HCT116 (cell line): ENCODE measurements around the gene HYAL2.

Experiments
- CBX3 ChIP-seq: IDR thresholded peaks from 2 replicates; pipeline ENCODE4 v1.6.1; 2012; ENCODE audit warnings: low read depth
- CEBPB ChIP-seq: IDR thresholded peaks from 2 replicates; pipeline ENCODE4 v1.6.1; 2012; ENCODE audit warnings: low read depth
- ELF1 ChIP-seq: IDR thresholded peaks from 2 replicates; pipeline ENCODE4 v1.6.1; 2012; ENCODE audit warnings: low read depth, borderline replicate concordance
- EZH2 ChIP-seq: fragments of 200-600 bp; sonication (generic); IDR thresholded peaks from 2 replicates; pipeline ENCODE4 v1.6.1; 2017; ENCODE audit warnings: antibody characterized with exemption, mixed run types
- EZH2phosphoT487 ChIP-seq: fragments of 200-600 bp; IDR thresholded peaks from 2 replicates; pipeline ENCODE4 v1.6.1; 2018; ENCODE audit warnings: antibody characterized with exemption, borderline replicate concordance
- JUND ChIP-seq: IDR thresholded peaks from 2 replicates; pipeline ENCODE4 v1.6.1; 2012
- POLR2A ChIP-seq: IDR thresholded peaks from 2 replicates; pipeline ENCODE4 v1.7.0; 2011; ENCODE audit warnings: borderline replicate concordance; ENCODE audit not compliant: insufficient read depth, insufficient read length; ENCODE audit errors: extremely low read depth
- POLR2AphosphoS5 ChIP-seq: IDR thresholded peaks from 2 replicates; pipeline ENCODE4 v1.6.1; 2011; ENCODE audit warnings: mild to moderate bottlenecking, low read depth, low read length, moderate library complexity
- RAD21 ChIP-seq: IDR thresholded peaks from 2 replicates; pipeline ENCODE4 v1.6.1; 2012; ENCODE audit warnings: low read depth, mild to moderate bottlenecking
- SIN3A ChIP-seq: IDR thresholded peaks from 2 replicates; pipeline ENCODE4 v1.6.1; 2012; ENCODE audit warnings: low read depth
- SP1 ChIP-seq: IDR thresholded peaks from 2 replicates; pipeline ENCODE4 v1.6.1; 2012; ENCODE audit warnings: low read depth
- YY1 ChIP-seq: IDR thresholded peaks from 2 replicates; pipeline ENCODE4 v1.6.1; 2011; ENCODE audit warnings: low read length, low read depth, moderate library complexity, mild to moderate bottlenecking; ENCODE audit not compliant: insufficient replicate concordance; ENCODE audit errors: extremely low read depth
- TF ChIP-seq, protein P1 (sequence below), 3 experiments: fragments of 200-600 bp in 1 of 3; sonication (generic) in 1 of 3; IDR thresholded peaks in 2 of 3; conservative IDR thresholded peaks in 1 of 3; 2 replicates each; pipeline ENCODE4 v1.5.1; 2012 to 2017; ENCODE audit warnings: low read depth in 2 of 3, low read length in 2 of 3, antibody characterized with exemption in 1 of 3, borderline replicate concordance in 1 of 3, control low read depth in 1 of 3, mild to moderate bottlenecking in 1 of 3, mixed read lengths in 1 of 3, mixed run types in 1 of 3, moderate library complexity in 1 of 3; ENCODE audit not compliant: insufficient read depth in 1 of 3

DNA sequence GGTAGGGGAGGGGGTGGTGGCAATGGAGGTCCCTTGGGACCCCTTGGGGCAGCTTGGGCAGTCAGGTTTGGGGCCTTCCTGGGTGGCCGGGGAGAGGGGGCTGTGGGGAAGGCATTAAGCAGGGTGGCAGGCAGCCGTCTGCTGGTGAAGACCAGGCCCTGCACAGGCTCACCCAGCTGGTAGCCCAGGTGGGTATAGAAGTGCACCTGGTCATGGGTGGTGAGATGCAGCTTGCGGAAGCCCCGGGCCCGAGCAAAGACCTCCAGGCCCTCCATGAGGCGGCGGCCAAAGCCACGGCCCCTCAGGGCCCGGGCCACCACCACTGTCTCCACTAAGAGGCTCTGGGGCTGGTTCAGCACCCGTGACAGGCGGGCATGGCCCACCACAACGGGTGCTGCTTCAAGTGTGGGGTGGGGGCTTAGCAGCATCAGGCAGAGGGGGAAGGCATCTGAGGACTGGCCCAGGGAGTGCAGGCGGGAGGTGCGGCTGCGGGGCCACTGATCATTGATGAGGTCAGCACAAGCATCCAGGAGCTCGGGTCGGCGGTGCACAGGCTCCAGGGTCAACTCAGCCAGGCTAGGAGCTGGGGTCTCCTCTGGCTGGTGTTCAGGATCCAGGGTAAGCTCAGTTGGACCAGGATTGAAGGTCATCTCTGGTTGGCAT, 25.7 kb downstream of the HYAL2 start:
- no peak for TF ChIP-seq EZH2phosphoT487
- TF ChIP-seq, protein P1, sequence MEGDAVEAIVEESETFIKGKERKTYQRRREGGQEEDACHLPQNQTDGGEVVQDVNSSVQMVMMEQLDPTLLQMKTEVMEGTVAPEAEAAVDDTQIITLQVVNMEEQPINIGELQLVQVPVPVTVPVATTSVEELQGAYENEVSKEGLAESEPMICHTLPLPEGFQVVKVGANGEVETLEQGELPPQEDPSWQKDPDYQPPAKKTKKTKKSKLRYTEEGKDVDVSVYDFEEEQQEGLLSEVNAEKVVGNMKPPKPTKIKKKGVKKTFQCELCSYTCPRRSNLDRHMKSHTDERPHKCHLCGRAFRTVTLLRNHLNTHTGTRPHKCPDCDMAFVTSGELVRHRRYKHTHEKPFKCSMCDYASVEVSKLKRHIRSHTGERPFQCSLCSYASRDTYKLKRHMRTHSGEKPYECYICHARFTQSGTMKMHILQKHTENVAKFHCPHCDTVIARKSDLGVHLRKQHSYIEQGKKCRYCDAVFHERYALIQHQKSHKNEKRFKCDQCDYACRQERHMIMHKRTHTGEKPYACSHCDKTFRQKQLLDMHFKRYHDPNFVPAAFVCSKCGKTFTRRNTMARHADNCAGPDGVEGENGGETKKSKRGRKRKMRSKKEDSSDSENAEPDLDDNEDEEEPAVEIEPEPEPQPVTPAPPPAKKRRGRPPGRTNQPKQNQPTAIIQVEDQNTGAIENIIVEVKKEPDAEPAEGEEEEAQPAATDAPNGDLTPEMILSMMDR (IDR thresholded peaks at IDR 0.05 in 2 of 3, conservative IDR thresholded peaks at IDR 0.05 in 1 of 3; ENCODE audit: borderline replicate concordance in 1 of 3, insufficient read depth in 1 of 3, low read depth in 2 of 3, low read length in 2 of 3), result no peak
- no peak for TF ChIP-seq YY1
- no peak for TF ChIP-seq EZH2
- no peak for TF ChIP-seq CEBPB
- TF ChIP-seq POLR2A, result no peak
- TF ChIP-seq POLR2AphosphoS5, result no peak
- no peak for TF ChIP-seq SP1
- TF ChIP-seq JUND, result no peak
- TF ChIP-seq ELF1, result no peak
- no peak for TF ChIP-seq CBX3
- TF ChIP-seq SIN3A, result no peak
- TF ChIP-seq RAD21, result no peak
